Smooth muscle cell (in vitro differentiated cells): ENCODE measurements around the gene TBC1D13. TPM values are rescaled to one million over a fixed set of nuclear protein-coding genes. Genes with fewer than 3 reads are reported as not detected.

Experiments used
- DNase-seq: peaks from one replicate; lab custom pipeline; 2025; ENCODE audit not compliant: unreplicated experiment; lab: John Stamatoyannopoulos, UW
- H2AFZ ChIP-seq: fragments of 200-600 bp; sonication (generic); 2 replicates; pipeline ENCODE4 v1.6.0; 2016; ENCODE audit warnings: antibody characterized with exemption, low read depth, mild to moderate bottlenecking
- H3F3A ChIP-seq: fragments of 200-600 bp; sonication (generic); 2 replicates; pipeline ENCODE4 v1.6.0; 2017; ENCODE audit warnings: antibody characterized with exemption, low read depth
- H3K27ac ChIP-seq: fragments of 200-600 bp; sonication (generic); 2 replicates; pipeline ENCODE4 v1.5.1; 2016; ENCODE audit warnings: low read depth, mild to moderate bottlenecking
- H3K27me3 ChIP-seq: fragments of 200-600 bp; sonication (generic); 2 replicates; pipeline ENCODE4 v1.6.1; 2016; ENCODE audit warnings: low read depth, mild to moderate bottlenecking
- H3K36me3 ChIP-seq: fragments of 200-600 bp; sonication (generic); 2 replicates; pipeline ENCODE4 v1.5.1; 2016; ENCODE audit warnings: low read depth
- H3K4me1 ChIP-seq: fragments of 200-600 bp; sonication (generic); 2 replicates; pipeline ENCODE4 v1.5.1; 2016; ENCODE audit warnings: low read depth
- H3K4me2 ChIP-seq: fragments of 200-600 bp; sonication (generic); 2 replicates; pipeline ENCODE4 v1.6.0; 2016; ENCODE audit warnings: mild to moderate bottlenecking
- H3K4me3 ChIP-seq: fragments of 200-600 bp; sonication (generic); 2 replicates; pipeline ENCODE4 v1.5.1; 2016; ENCODE audit warnings: mild to moderate bottlenecking
- H3K79me2 ChIP-seq: fragments of 200-600 bp; sonication (generic); 2 replicates; pipeline ENCODE4 v1.6.0; 2016; ENCODE audit warnings: low read depth, mild to moderate bottlenecking
- H3K9ac ChIP-seq: fragments of 200-600 bp; sonication (generic); 2 replicates; pipeline ENCODE4 v1.6.0; 2016; ENCODE audit warnings: low read depth
- H3K9me3 ChIP-seq: fragments of 200-600 bp; sonication (generic); replicated peaks from 2 replicates; pipeline ENCODE4 v1.5.1; 2016; ENCODE audit warnings: low read depth
- H4K20me1 ChIP-seq: fragments of 200-600 bp; sonication (generic); 2 replicates; pipeline ENCODE4 v1.6.0; 2016; ENCODE audit warnings: low read depth
- WGBS: methylation state at CpG from one replicate; pipeline ENCODE4 v1.1.7; 2016; ENCODE audit warnings: low lambda C conversion rate; 5-methylcytosine and 5-hydroxymethylcytosine counted together
- polyA plus RNA-seq: library from polyadenylated mRNA; unstranded; fragments of >200 nt; fragmentation: Nextera tagmentation; extraction: Ambion mirVana; gene quantifications from 2 replicates; pipeline ENCODE4 v1.2.1, GENCODE V29; 2016
- total RNA-seq: library from RNA; depleted of rRNA; stranded (reverse); fragments of >200 nt; gene quantifications from 2 replicates; pipeline ENCODE4 v1.2.3, GENCODE V29; 2014
- TF ChIP-seq, protein P1 (sequence below): fragments of 200-600 bp; sonication (generic); IDR thresholded peaks from 2 replicates; pipeline ENCODE4 v1.5.1; 2017; ENCODE audit warnings: borderline replicate concordance, mild to moderate bottlenecking, antibody characterized with exemption; ENCODE audit not compliant: insufficient read depth, poor library complexity, severe bottlenecking

The TBC1D13 gene
- total and polyA plus RNA-seq, 2 experiments from 2014 or later = 7.6 to 29.3 TPM

DNA sequence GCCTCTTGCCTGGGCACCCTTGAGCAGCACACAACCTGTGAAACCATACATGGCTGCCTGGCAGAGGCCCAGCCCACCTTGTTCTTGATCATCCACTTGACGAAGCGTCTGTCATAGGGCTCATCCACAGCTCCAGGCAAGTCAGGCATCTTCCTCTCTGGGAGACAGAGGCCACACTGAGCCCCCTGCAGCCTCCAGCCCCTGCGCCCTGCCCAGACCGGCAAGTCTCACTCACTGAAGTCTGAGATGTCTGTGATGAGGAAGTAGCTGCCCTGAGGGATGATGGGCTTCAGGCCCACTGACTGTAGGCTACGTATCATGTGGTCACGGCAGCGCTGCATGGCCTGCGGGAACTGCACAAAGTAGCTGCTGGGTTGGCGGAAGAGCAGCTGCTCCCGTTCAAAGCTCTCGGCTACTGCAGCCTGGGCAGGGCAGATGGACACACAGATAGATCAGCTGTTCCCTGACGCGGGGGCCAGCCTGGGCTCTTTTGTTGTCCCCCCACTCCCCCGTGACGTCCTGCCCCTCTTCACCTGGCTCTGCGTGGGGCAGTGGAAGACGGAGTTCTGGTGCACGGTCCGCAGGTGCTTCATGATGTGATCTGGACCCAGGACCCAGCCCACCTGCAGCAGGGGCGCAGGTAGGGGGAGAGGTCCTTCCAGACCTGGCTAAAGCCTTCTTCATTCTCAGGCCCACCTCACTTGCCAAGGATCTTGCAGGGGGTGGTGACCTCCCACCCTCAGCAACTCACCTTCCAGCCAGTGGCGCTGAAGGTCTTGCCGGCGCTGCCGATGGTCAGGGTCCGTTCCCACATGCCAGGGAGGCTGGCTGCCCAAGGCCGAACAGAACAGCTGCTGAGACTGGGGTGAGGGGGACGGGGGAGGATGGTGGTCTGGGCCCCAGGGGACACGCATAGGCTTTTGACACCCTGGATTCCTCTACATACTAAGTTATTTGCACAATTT is 48.5 kb downstream of the TBC1D13 start:
- Histone ChIP-seq H3F3A (no peaks in the 10 kb centered on the region), H3K27ac (no peak overlapping the region), H3K79me2 (no peaks in the 10 kb centered on the region), H3K4me1 (no peaks in the 10 kb centered on the region), H3K27me3 (no peaks in the 10 kb centered on the region), H3K9ac (no peak overlapping the region), H3K4me3 (no peak overlapping the region), H3K9me3 (no peaks in the 10 kb centered on the region), H4K20me1 (no peaks in the 10 kb centered on the region), H2AFZ (no peak overlapping the region), H3K4me2 (no peak overlapping the region), H3K36me3 (no peaks in the 10 kb centered on the region)
- TF ChIP-seq, protein P1, sequence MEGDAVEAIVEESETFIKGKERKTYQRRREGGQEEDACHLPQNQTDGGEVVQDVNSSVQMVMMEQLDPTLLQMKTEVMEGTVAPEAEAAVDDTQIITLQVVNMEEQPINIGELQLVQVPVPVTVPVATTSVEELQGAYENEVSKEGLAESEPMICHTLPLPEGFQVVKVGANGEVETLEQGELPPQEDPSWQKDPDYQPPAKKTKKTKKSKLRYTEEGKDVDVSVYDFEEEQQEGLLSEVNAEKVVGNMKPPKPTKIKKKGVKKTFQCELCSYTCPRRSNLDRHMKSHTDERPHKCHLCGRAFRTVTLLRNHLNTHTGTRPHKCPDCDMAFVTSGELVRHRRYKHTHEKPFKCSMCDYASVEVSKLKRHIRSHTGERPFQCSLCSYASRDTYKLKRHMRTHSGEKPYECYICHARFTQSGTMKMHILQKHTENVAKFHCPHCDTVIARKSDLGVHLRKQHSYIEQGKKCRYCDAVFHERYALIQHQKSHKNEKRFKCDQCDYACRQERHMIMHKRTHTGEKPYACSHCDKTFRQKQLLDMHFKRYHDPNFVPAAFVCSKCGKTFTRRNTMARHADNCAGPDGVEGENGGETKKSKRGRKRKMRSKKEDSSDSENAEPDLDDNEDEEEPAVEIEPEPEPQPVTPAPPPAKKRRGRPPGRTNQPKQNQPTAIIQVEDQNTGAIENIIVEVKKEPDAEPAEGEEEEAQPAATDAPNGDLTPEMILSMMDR = no peak
- 98% methylated on average over 28 of the region's 28 CpGs for WGBS
- no peak for DNase-seq

DNA sequence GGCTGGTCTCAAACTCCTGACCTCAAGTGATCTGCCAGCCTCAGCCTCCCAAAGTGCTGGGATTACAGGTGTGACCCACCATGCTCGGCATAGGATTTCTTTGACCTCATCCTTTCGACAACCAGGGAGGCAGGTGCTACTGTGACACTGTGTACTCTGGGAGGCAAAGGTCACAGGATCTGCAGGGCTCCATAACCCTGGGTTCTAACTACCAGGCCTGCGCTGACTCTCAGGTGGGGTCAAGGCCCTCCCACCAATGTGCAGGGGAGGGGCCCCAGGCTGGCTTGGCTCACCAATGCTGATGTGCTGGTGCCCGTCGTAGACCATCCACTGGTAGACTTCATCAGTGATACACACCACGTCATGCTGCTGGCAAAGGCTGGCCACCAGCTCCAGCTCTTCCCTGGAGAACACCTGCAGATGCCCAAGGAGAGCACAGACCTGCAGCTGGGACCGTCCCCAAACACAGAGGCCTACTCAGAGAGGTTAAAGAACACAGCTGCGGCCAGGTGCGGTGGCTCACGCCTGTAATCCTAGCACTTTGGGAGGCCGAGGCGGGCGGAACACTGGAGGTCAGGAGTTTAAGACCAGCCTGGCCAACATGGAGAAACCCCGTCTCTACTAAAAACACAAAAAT is 49.6 kb downstream of the TBC1D13 start:
- Histone ChIP-seq H3K27ac (no peak overlapping the region), H2AFZ (no peak overlapping the region), H3K9ac (no peak overlapping the region), H3K4me3 (no peak overlapping the region), H3K79me2 (no peaks in the 10 kb centered on the region), H3K27me3 (no peaks in the 10 kb centered on the region), H3K9me3 (no peaks in the 10 kb centered on the region), H3K4me1 (no peaks in the 10 kb centered on the region), H3K36me3 (no peaks in the 10 kb centered on the region), H3F3A (no peaks in the 10 kb centered on the region), H3K4me2 (no peak overlapping the region), H4K20me1 (no peaks in the 10 kb centered on the region)
- no peak for DNase-seq
- TF ChIP-seq, protein P1 = no peak
- WGBS = 91% methylated on average over 14 of the region's 14 CpGs

DNA sequence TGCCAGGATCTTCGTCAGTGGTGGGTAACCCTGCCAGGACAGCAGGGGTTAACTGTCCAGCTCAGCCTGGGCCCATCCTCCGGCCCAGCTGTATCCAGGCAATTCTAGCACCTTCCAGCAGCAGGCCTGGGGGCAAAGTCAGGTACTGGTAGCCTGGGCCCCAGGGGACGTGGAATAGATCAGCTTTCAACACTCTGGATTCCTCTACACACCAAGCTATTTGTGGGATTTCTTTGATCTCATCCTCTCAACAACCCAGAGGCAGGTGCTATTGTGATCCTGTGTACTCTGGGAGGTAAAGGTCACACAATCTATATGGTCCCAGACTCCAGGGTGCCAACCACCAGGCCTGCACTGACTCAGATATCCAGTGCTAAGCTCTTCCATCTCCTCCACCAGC is 51.3 kb downstream of the TBC1D13 start:
- no peaks in the 10 kb centered on the region for H3F3A ChIP-seq
- no peak for DNase-seq

More for the DNA sequence above, 51.3 kb downstream of the TBC1D13 start:
- H3K4me1 ChIP-seq = no peaks in the 10 kb centered on the region
- H3K79me2 ChIP-seq = no peaks in the 10 kb centered on the region
- no peak overlapping the region for H3K27ac ChIP-seq
- no peak overlapping the region for H3K4me3 ChIP-seq
- H4K20me1 ChIP-seq = no peaks in the 10 kb centered on the region
- no peaks in the 10 kb centered on the region for H3K27me3 ChIP-seq
- TF ChIP-seq, protein P1 = no peak
- H3K36me3 ChIP-seq = no peaks in the 10 kb centered on the region
- H3K9ac ChIP-seq = no peak overlapping the region
- H2AFZ ChIP-seq = no peak overlapping the region
- WGBS = 71% methylated on average over 3 of the region's 3 CpGs
- H3K4me2 ChIP-seq = no peak overlapping the region
- no peaks in the 10 kb centered on the region for H3K9me3 ChIP-seq
